HepG2 (cell line): ENCODE results near the gene NR2F1. TPM values are rescaled to one million over a fixed set of nuclear protein-coding genes. Genes with fewer than 3 reads are reported as not detected.

Source experiments
- CHD4 ChIP-seq: fragments of 200-600 bp; sonication (generic); IDR thresholded peaks from 2 replicates; pipeline ENCODE4 v1.7.0; 2017; ENCODE audit warnings: mild to moderate bottlenecking, low read length, borderline replicate concordance
- MEIS2 ChIP-seq: sonication (generic); formaldehyde crosslinking; IDR thresholded peaks from 2 replicates; pipeline ENCODE4 v1.9.0; 2021; ENCODE audit warnings: mild to moderate bottlenecking, missing genetic modification reagents
- NBN ChIP-seq: fragments of 450-650 bp; conservative IDR thresholded peaks from 2 replicates; pipeline ENCODE4 v1.6.1; 2017
- PHF21A ChIP-seq: sonication (generic); formaldehyde crosslinking; IDR thresholded peaks from 2 replicates; pipeline ENCODE4 v1.5.0; 2020; ENCODE audit warnings: mild to moderate bottlenecking, missing genetic modification reagents
- PHF5A ChIP-seq: IDR thresholded peaks from one replicate; pipeline ENCODE4 v1.6.1; 2018; ENCODE audit warnings: low read depth, missing genetic modification reagents; ENCODE audit not compliant: unreplicated experiment
- ZBTB38 ChIP-seq: sonication (generic); formaldehyde crosslinking; IDR thresholded peaks from 2 replicates; pipeline ENCODE4 v1.5.1; 2020; ENCODE audit warnings: mild to moderate bottlenecking, missing genetic modification reagents
- ZNF850 ChIP-seq: sonication (generic); formaldehyde crosslinking; conservative IDR thresholded peaks from 2 replicates; pipeline ENCODE4 v1.9.0; 2021; ENCODE audit warnings: mild to moderate bottlenecking, missing genetic modification reagents
- polyA plus RNA-seq, 8 experiments: library from polyadenylated mRNA; depleted of rRNA in 3 of 8; stranded (reverse) in 7 of 8; unstranded in 1 of 8; fragments of >200 nt; fragmentation: Illumina TruSeq in 4 of 8; extraction: Trizol in 4 of 8; gene quantifications; 2 replicates each; pipeline versions ENCODE4 v1.2.1 to v1.2.3, GENCODE V29; 2011 to 2016; ENCODE audit warnings: low read depth in 4 of 8, missing spikeins in 1 of 8, mixed read lengths in 1 of 8; ENCODE audit not compliant: insufficient read depth in 1 of 8
- total RNA-seq, 5 experiments: library from RNA; depleted of rRNA; stranded (reverse); fragments of >200 nt; fragmentation: Illumina TruSeq; extraction: Trizol; gene quantifications; 2 replicates each; pipeline ENCODE4 v1.2.3, GENCODE V29; 2016; ENCODE audit warnings: low read depth in 1 of 5
- TF ChIP-seq, protein P1 (sequence below): sonication (generic); formaldehyde crosslinking; IDR thresholded peaks from 2 replicates; pipeline ENCODE4 v1.5.1; 2020; ENCODE audit warnings: mild to moderate bottlenecking, missing genetic modification reagents, moderate library complexity
- TF ChIP-seq, protein P2 (sequence below): sonication (generic); formaldehyde crosslinking; IDR thresholded peaks from 2 replicates; pipeline ENCODE4 v1.4.0; 2020; ENCODE audit warnings: low read depth, missing genetic modification reagents

The NR2F1 gene
- total and polyA plus RNA-seq, 2 of the 13 experiments (the other 11 are each of a cell fraction or from before 2014, with no cell fraction given), result 17.1 to 59.7 TPM

DNA sequence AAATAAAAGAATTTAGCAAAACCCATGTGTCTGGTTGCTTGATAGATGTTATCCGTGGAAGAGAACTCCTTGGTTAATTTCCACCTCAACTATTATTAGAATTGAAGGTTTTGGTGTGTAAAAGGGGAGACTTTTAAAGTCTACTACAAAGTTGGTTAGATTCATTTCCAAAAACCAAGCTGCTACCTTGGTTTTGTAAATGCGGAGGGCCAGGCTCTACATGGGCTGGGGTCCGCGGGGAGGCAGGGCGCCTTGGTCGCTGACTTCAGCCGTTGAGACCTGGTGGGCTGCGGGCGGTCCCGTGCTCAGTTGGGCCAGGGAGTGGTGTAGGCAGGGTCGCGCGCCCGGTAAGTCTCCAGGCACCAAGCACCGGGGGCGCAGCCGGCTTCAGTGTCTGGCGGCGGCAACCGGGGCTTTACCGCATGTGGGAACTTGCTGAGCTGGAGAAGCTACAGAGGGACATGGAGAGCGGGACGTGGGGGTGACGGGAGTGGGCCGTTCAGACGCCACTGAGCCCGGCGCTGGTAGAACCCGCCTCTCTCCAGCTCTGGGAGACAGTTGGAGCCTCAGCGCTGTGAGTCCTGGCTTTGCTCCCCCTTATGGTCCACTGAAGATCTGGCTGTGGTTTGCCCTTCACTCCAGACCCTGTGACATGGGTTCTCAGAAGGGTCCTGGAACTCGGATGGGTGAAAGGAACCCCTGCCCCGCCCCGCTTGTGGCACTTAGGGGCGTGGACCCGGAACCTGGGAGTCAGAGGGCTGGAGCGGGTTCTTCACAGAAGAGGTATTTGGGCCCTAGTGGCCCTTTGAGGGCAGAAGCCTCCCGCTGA lies 11.8 kb downstream of the NR2F1 start (continued):
- TF ChIP-seq, protein P1, sequence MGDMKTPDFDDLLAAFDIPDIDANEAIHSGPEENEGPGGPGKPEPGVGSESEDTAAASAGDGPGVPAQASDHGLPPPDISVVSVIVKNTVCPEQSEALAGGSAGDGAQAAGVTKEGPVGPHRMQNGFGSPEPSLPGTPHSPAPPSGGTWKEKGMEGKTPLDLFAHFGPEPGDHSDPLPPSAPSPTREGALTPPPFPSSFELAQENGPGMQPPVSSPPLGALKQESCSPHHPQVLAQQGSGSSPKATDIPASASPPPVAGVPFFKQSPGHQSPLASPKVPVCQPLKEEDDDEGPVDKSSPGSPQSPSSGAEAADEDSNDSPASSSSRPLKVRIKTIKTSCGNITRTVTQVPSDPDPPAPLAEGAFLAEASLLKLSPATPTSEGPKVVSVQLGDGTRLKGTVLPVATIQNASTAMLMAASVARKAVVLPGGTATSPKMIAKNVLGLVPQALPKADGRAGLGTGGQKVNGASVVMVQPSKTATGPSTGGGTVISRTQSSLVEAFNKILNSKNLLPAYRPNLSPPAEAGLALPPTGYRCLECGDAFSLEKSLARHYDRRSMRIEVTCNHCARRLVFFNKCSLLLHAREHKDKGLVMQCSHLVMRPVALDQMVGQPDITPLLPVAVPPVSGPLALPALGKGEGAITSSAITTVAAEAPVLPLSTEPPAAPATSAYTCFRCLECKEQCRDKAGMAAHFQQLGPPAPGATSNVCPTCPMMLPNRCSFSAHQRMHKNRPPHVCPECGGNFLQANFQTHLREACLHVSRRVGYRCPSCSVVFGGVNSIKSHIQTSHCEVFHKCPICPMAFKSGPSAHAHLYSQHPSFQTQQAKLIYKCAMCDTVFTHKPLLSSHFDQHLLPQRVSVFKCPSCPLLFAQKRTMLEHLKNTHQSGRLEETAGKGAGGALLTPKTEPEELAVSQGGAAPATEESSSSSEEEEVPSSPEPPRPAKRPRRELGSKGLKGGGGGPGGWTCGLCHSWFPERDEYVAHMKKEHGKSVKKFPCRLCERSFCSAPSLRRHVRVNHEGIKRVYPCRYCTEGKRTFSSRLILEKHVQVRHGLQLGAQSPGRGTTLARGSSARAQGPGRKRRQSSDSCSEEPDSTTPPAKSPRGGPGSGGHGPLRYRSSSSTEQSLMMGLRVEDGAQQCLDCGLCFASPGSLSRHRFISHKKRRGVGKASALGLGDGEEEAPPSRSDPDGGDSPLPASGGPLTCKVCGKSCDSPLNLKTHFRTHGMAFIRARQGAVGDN, result 0 out of 2 replicates have a peak, but pooled peaks have one; percentile 13
- TF ChIP-seq CHD4 (no peak), ZBTB38 (CRISPR knock-in tag) (peak; percentile 47; the same call in 1 of the 2 replicates), NBN (no peak), ZNF850 (no peak), MEIS2 (CRISPR knock-in tag) (no peak), PHF21A (CRISPR knock-in tag) (no peak), PHF5A (CRISPR knock-in tag) (no peak)
- TF ChIP-seq, protein P2, sequence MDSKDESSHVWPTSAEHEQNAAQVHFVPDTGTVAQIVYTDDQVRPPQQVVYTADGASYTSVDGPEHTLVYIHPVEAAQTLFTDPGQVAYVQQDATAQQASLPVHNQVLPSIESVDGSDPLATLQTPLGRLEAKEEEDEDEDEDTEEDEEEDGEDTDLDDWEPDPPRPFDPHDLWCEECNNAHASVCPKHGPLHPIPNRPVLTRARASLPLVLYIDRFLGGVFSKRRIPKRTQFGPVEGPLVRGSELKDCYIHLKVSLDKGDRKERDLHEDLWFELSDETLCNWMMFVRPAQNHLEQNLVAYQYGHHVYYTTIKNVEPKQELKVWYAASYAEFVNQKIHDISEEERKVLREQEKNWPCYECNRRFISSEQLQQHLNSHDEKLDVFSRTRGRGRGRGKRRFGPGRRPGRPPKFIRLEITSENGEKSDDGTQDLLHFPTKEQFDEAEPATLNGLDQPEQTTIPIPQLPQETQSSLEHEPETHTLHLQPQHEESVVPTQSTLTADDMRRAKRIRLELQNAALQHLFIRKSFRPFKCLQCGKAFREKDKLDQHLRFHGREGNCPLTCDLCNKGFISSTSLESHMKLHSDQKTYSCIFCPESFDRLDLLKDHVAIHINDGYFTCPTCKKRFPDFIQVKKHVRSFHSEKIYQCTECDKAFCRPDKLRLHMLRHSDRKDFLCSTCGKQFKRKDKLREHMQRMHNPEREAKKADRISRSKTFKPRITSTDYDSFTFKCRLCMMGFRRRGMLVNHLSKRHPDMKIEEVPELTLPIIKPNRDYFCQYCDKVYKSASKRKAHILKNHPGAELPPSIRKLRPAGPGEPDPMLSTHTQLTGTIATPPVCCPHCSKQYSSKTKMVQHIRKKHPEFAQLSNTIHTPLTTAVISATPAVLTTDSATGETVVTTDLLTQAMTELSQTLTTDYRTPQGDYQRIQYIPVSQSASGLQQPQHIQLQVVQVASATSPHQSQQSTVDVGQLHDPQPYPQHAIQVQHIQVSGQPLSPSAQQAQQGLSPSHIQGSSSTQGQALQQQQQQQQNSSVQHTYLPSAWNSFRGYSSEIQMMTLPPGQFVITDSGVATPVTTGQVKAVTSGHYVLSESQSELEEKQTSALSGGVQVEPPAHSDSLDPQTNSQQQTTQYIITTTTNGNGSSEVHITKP (CRISPR knock-in tag), result no peak
